GM12878 (cell line): ENCODE data around the gene PRMT5. TPM values are rescaled to one million over a fixed set of nuclear protein-coding genes. Genes with fewer than 3 reads are reported as not detected.

Experiments used
- ATAC-seq: fragments of 200-7000 bp; cut with Tn5 transposase; 3 replicates; pipeline ENCODE4 v1.9.1; 2020; ENCODE audit warnings: mild to moderate bottlenecking, moderate library complexity
- BruUV-seq: library from RNA; stranded (reverse); fragments of 400-500 nt; replicated peaks from 2 replicates; lab custom pipeline; 2021; lab: Mats Ljungman, UMichigan
- CTCF ChIA-PET: fragments of 300-600 bp; sonication (Branson Sonifier 250); formaldehyde crosslinking; extraction: SDS; loops from one replicate; lab custom pipeline; 2021; ENCODE audit warnings: inconsistent platforms; lab: Yijun Ruan, JAX
- POLR2A ChIA-PET: fragments of 350-600 bp; formaldehyde crosslinking; extraction: SDS; loops from one replicate; lab custom pipeline; 2021; ENCODE audit warnings: inconsistent platforms; lab: Charles Lee
- RAD21 ChIA-PET: fragments of 300-600 bp; sonication (Branson Sonifier 250); formaldehyde crosslinking; loops from one replicate; lab custom pipeline; 2023; ENCODE audit warnings: antibody characterized with exemption; ENCODE audit not compliant: unreplicated experiment; lab: Charles Lee
- SMC1A ChIA-PET: fragments of 300-600 bp; sonication (Branson Sonifier 250); formaldehyde crosslinking; loops from one replicate; lab custom pipeline; 2023; ENCODE audit not compliant: unreplicated experiment, uncharacterized antibody; lab: Charles Lee
- DNase-seq: peaks from one replicate; pipeline ENCODE4 v3.0.0-alpha.2; 2011; ENCODE audit warnings: low read depth, low spot score
- FAIRE-seq: peaks from 3 replicates; lab custom pipeline; 2011; peaks lifted over from hg19 to GRCh38; lab: Jason Lieb, UNC
- H2AFZ ChIP-seq: 2 replicates; pipeline ENCODE4 v1.6.0; 2011; ENCODE audit warnings: low read depth, low read length, control low read depth; ENCODE audit not compliant: control insufficient read depth
- H3K27ac ChIP-seq: 2 replicates; pipeline ENCODE4 v1.5.1; 2011; ENCODE audit warnings: control low read depth; ENCODE audit not compliant: control insufficient read depth, insufficient read depth
- H3K27me3 ChIP-seq, 2 experiments: replicated peaks in 1 of 2; 2 replicates each; pipeline versions ENCODE4 v1.6.0 to v1.6.1; 2011; ENCODE audit warnings: low read length in 1 of 2; ENCODE audit not compliant: control insufficient read depth in 2 of 2, insufficient read depth in 2 of 2
- H3K36me3 ChIP-seq, 2 experiments: 2 replicates each; pipeline ENCODE4 v1.5.1; 2011; ENCODE audit warnings: low read length in 1 of 2; ENCODE audit not compliant: control insufficient read depth in 2 of 2, insufficient read depth in 2 of 2
- H3K4me1 ChIP-seq: 2 replicates; pipeline ENCODE4 v1.6.1; 2011; ENCODE audit warnings: mild to moderate bottlenecking, low read length, moderate library complexity, mixed read lengths; ENCODE audit not compliant: control insufficient read depth, insufficient read depth
- H3K4me2 ChIP-seq: 2 replicates; pipeline ENCODE4 v1.6.0; 2011; ENCODE audit warnings: control low read depth; ENCODE audit not compliant: control insufficient read depth, insufficient read depth
- H3K4me3 ChIP-seq: fragments of 200-600 bp; sonication (generic); 2 replicates; pipeline ENCODE4 v1.5.1; 2016
- H3K79me2 ChIP-seq: 2 replicates; pipeline ENCODE4 v1.6.0; 2011; ENCODE audit warnings: low read length; ENCODE audit not compliant: control insufficient read depth, insufficient read depth
- H3K9ac ChIP-seq: 2 replicates; pipeline ENCODE4 v1.8.0; 2011; ENCODE audit warnings: low read length, control low read depth, mixed read lengths; ENCODE audit not compliant: control insufficient read depth, insufficient read depth
- H3K9me3 ChIP-seq: replicated peaks from 3 replicates; pipeline ENCODE4 v1.5.1; 2011; ENCODE audit warnings: mild to moderate bottlenecking, low read length; ENCODE audit not compliant: control insufficient read depth, insufficient read depth
- H4K20me1 ChIP-seq: 2 replicates; pipeline ENCODE4 v1.6.0; 2011; ENCODE audit not compliant: control insufficient read depth, insufficient read depth
- ASH2L ChIP-seq: fragments of 300-600, 200-600 bp; sonication (generic); IDR thresholded peaks from 2 replicates; pipeline ENCODE4 v1.6.1; 2017; ENCODE audit warnings: low read depth, mild to moderate bottlenecking, borderline replicate concordance
- BCL11A ChIP-seq: IDR thresholded peaks from 2 replicates; pipeline ENCODE4 v1.6.1; 2011; ENCODE audit warnings: low read depth, low read length
- CBX3 ChIP-seq: fragments of 200-600 bp; sonication (generic); IDR thresholded peaks from 2 replicates; pipeline ENCODE4 v1.6.1; 2016; ENCODE audit warnings: low read depth, borderline replicate concordance
- CHD4 ChIP-seq: fragments of 200-600 bp; sonication (generic); IDR thresholded peaks from 2 replicates; pipeline ENCODE4 v1.6.1; 2016; ENCODE audit warnings: mild to moderate bottlenecking
- EP300 ChIP-seq, 2 experiments: fragments of 150-350 bp in 1 of 2; IDR thresholded peaks; 2 replicates each; pipeline ENCODE4 v1.6.1; 2011 to 2012; ENCODE audit warnings: low read depth in 2 of 2, low read length in 2 of 2, borderline replicate concordance in 1 of 2, improper control_type of control experiment in 1 of 2, inconsistent platforms in 1 of 2; ENCODE audit not compliant: control insufficient read depth in 1 of 2
- HCFC1 ChIP-seq: fragments of 150-350 bp; IDR thresholded peaks from 2 replicates; pipeline ENCODE4 v1.6.1; 2014; ENCODE audit warnings: low read length
- IRF3 ChIP-seq: fragments of 450-650 bp; IDR thresholded peaks from 2 replicates; pipeline ENCODE4 v1.6.1; 2014; ENCODE audit warnings: mild to moderate bottlenecking
- KAT2A ChIP-seq: conservative IDR thresholded peaks from 2 replicates; pipeline ENCODE4 v1.6.1; 2011; ENCODE audit warnings: low read depth, low read length; ENCODE audit not compliant: control insufficient read depth
- MTA3 ChIP-seq: IDR thresholded peaks from 2 replicates; pipeline ENCODE4 v1.6.1; 2012; ENCODE audit warnings: low read length, inconsistent platforms, borderline replicate concordance
- NRF1 ChIP-seq: conservative IDR thresholded peaks from 2 replicates; pipeline ENCODE4 v1.6.1; 2011; ENCODE audit warnings: mild to moderate bottlenecking, low read depth, low read length, improper control_type of control experiment
- USF1 ChIP-seq: IDR thresholded peaks from 2 replicates; pipeline ENCODE4 v1.6.1; 2011; ENCODE audit warnings: borderline replicate concordance, low read depth, mild to moderate bottlenecking, moderate library complexity, mixed read lengths, low read length; ENCODE audit not compliant: insufficient read depth; ENCODE audit errors: extremely low read length
- USF2 ChIP-seq: IDR thresholded peaks from 2 replicates; pipeline ENCODE4 v1.6.1; 2011; ENCODE audit warnings: low read depth, low read length, improper control_type of control experiment, borderline replicate concordance
- ZBED1 ChIP-seq: IDR thresholded peaks from 2 replicates; pipeline ENCODE4 v1.6.1; 2016; ENCODE audit warnings: borderline replicate concordance
- ZBTB11 ChIP-seq: fragments of 450-650 bp; formaldehyde crosslinking; IDR thresholded peaks from 2 replicates; pipeline ENCODE4 v1.5.0; 2022; ENCODE audit warnings: mild to moderate bottlenecking, missing genetic modification characterization
- ZNF622 ChIP-seq: fragments of 450-650 bp; IDR thresholded peaks from 2 replicates; pipeline ENCODE4 v1.6.1; 2017; ENCODE audit warnings: mild to moderate bottlenecking, inconsistent platforms
- WGBS: methylation state at CpG from one replicate; pipeline ENCODE4 v1.1.6; 2016; ENCODE audit warnings: low lambda C conversion rate; ENCODE audit not compliant: insufficient replicate concordance, insufficient coverage; ENCODE audit errors: missing lambda C conversion rate; 5-methylcytosine and 5-hydroxymethylcytosine counted together
- in situ Hi-C: fragments of 300-500 bp; cut with MboI; formaldehyde crosslinking; loops from 9 replicates; pipeline ENCODE4 v1.14.3; 2018; ENCODE audit warnings: mixed read lengths
- intact Hi-C: fragments of 100-400 bp; cut with micrococcal nuclease; formaldehyde crosslinking; loops from one replicate; pipeline ENCODE4 v1.14.2; 2022; ENCODE audit not compliant: unreplicated experiment
- polyA plus RNA-seq, 11 experiments: library from polyadenylated mRNA; depleted of rRNA in 4 of 11; unstranded in 6 of 11; stranded (reverse) in 5 of 11; fragments of >200 nt; fragmentation: Nextera tagmentation in 4 of 11; fragmentation: Illumina TruSeq in 1 of 11; extraction: Ambion mirVana in 4 of 11; extraction: Trizol in 1 of 11; gene quantifications; 1 replicate in 1 of 11; 2 replicates in 10 of 11; pipeline versions ENCODE4 v1.2.1 to v1.2.3, GENCODE V29; 2011 to 2016; ENCODE audit warnings: inconsistent platforms in 2 of 11, missing spikeins in 2 of 11, low read depth in 1 of 11
- total RNA-seq, 4 experiments: library from RNA; depleted of rRNA in 3 of 4; stranded (reverse); fragments of >200 nt in 3 of 4; fragmentation: Illumina TruSeq in 1 of 4; extraction: Trizol in 1 of 4; gene quantifications; 2 replicates each; pipeline versions ENCODE4 v1.2.1 to v1.2.3, GENCODE V29; 2013 to 2021

Gene PRMT5
- total and polyA plus RNA-seq, 10 of the 15 experiments (the other 5 are each of a cell fraction or from before 2014, with no cell fraction given), result 54.3 to 221 (median 111) TPM

- no TSS peak for BruUV-seq
- 97% methylated on average over 2 of the region's 2 CpGs for WGBS
- Histone ChIP-seq H3K27me3 (no peaks in the 10 kb centered on the region), H3K36me3 (peaks cover 11 to 23% of the 10 kb centered on the region in 2 experiments), H4K20me1 (no peaks in the 10 kb centered on the region), H2AFZ (no peak overlapping the region), H3K9ac (no peak overlapping the region), H3K79me2 (peaks cover 19% of the 10 kb centered on the region), H3K27ac (no peak overlapping the region), H3K4me2 (no peak overlapping the region), H3K4me3 (no peak overlapping the region), H3K4me1 (peaks cover 16% of the 10 kb centered on the region), H3K9me3 (no peaks in the 10 kb centered on the region)
- SMC1A ChIA-PET, result no interaction called here
- RAD21 ChIA-PET, result no interaction called here
- intact Hi-C loops, result no loop called here
- no peak for ATAC-seq
- no peak for TF ChIP-seq CBX3
- TF ChIP-seq ASH2L, result no peak
- TF ChIP-seq ZNF622, result no peak
- no peak for TF ChIP-seq USF1
- no peak for TF ChIP-seq HCFC1
- TF ChIP-seq EP300 (IDR thresholded peaks at IDR 0.05; ENCODE audit: borderline replicate concordance in 1 of 2, control insufficient read depth in 1 of 2, low read depth in 2 of 2, low read length in 2 of 2), result no peak
- no peak for TF ChIP-seq KAT2A
- TF ChIP-seq NRF1, result no peak
- no peak for TF ChIP-seq IRF3
- no peak for TF ChIP-seq USF2
- TF ChIP-seq ZBED1, result no peak
- no peak for TF ChIP-seq MTA3
- TF ChIP-seq BCL11A, result no peak
- no peak for TF ChIP-seq ZBTB11 (CRISPR knock-in tag)
- no peak for TF ChIP-seq CHD4
- no peak for DNase-seq
- CTCF ChIA-PET, result no interaction called here
- POLR2A ChIA-PET, result no interaction called here
- FAIRE-seq, result no peak
- in situ Hi-C loops, result no loop called here
These were observed 6.9 kb downstream of the PRMT5 start for GRCh38 chr14:22922294-22922693.
